GM12891 (cell line): ENCODE measurements around the gene EFNA4.

Source experiments
- DNase-seq: peaks from one replicate; pipeline ENCODE4 v3.0.0; 2011; ENCODE audit warnings: low spot score; ENCODE audit not compliant: insufficient read length
- FAIRE-seq: peaks from 2 replicates; lab custom pipeline; 2011; peaks lifted over from hg19 to GRCh38; lab: Jason Lieb, UNC
- PAX5 ChIP-seq: IDR thresholded peaks from 2 replicates; pipeline ENCODE4 v1.6.1; 2011; ENCODE audit warnings: low read length, moderate library complexity, mild to moderate bottlenecking; ENCODE audit not compliant: insufficient read depth, severe bottlenecking
- POLR2A ChIP-seq: IDR thresholded peaks from 2 replicates; pipeline ENCODE4 v1.6.1; 2011; ENCODE audit warnings: low read depth, low read length, control low read depth
- POLR2AphosphoS5 ChIP-seq: IDR thresholded peaks from 2 replicates; pipeline ENCODE4 v1.6.1; 2011; ENCODE audit warnings: low read depth, low read length, control low read depth
- POU2F2 ChIP-seq: IDR thresholded peaks from 2 replicates; pipeline ENCODE4 v1.6.1; 2011; ENCODE audit warnings: low read depth, mild to moderate bottlenecking, control low read depth, low read length, moderate library complexity
- SPI1 ChIP-seq: IDR thresholded peaks from 2 replicates; pipeline ENCODE4 v1.6.1; 2011; ENCODE audit warnings: low read depth, low read length, control low read depth
- TAF1 ChIP-seq: IDR thresholded peaks from 2 replicates; pipeline ENCODE4 v1.6.1; 2011; ENCODE audit warnings: low read depth, low read length, control low read depth

The EFNA4 gene

GRCh38 chr1:155032886-155033285, 30.7 kb upstream of the EFNA4 start:
- no peak for DNase-seq
- TF ChIP-seq TAF1 (no peak), POLR2AphosphoS5 (no peak), SPI1 (no peak), POU2F2 (no peak), PAX5 (no peak), POLR2A (no peak)
- no peak for FAIRE-seq

GRCh38 chr1:155033524-155033923, 30.0 kb upstream of the EFNA4 start, which contains the start of the genes DCST1 and DCST2:
TSS of gene DCST1 (plus strand) at chr1:155033824. CDS start at chr1:155034037, 213 bp downstream.
TSS of gene DCST2 (minus strand) at chr1:155033781. CDS start at chr1:155033701, 80 bp downstream.
- DNase-seq (no peak), FAIRE-seq (no peak)
- TF ChIP-seq POLR2A: no peak
- no peak for TF ChIP-seq SPI1
- no peak for TF ChIP-seq PAX5
- TF ChIP-seq POU2F2: no peak
- TF ChIP-seq TAF1: no peak
- TF ChIP-seq POLR2AphosphoS5: no peak

GRCh38 chr1:155034318-155035208, 29.0 kb upstream of the EFNA4 start:
- TF ChIP-seq POU2F2: no peak
- no peak for TF ChIP-seq TAF1
- TF ChIP-seq POLR2AphosphoS5: no peak
- TF ChIP-seq POLR2A: no peak
- TF ChIP-seq PAX5: no peak
- TF ChIP-seq SPI1: no peak
- FAIRE-seq (no peak), DNase-seq (no peak)

- TF ChIP-seq POU2F2: no peak
- TF ChIP-seq POLR2A: no peak
- no peak for TF ChIP-seq SPI1
- no peak for TF ChIP-seq POLR2AphosphoS5
- TF ChIP-seq PAX5: no peak
- no peak for TF ChIP-seq TAF1
- DNase-seq (no peak), FAIRE-seq (no peak)
Observed at GRCh38 chr1:155035936-155036335, 27.6 kb upstream of the EFNA4 start.

GRCh38 chr1:155037043-155037442, 26.5 kb upstream of the EFNA4 start:
- TF ChIP-seq TAF1 (no peak), POLR2AphosphoS5 (no peak), SPI1 (no peak), POU2F2 (no peak), POLR2A (no peak), PAX5 (no peak)
- no peak for FAIRE-seq
- no peak for DNase-seq

- no peak for TF ChIP-seq POLR2AphosphoS5
- no peak for TF ChIP-seq PAX5
- no peak for TF ChIP-seq SPI1
- TF ChIP-seq TAF1: no peak
- TF ChIP-seq POU2F2: no peak
- no peak for TF ChIP-seq POLR2A
- FAIRE-seq (no peak), DNase-seq (no peak)
Observed at GRCh38 chr1:155037851-155038441, 25.6 kb upstream of the EFNA4 start.

- TF ChIP-seq POU2F2 (no peak), POLR2A (no peak), PAX5 (no peak), SPI1 (no peak), TAF1 (no peak), POLR2AphosphoS5 (no peak)
- no peak for DNase-seq
- FAIRE-seq: no peak
Observed at GRCh38 chr1:155038602-155039307, 24.8 kb upstream of the EFNA4 start.

GRCh38 chr1:155039308-155039669, 24.3 kb upstream of the EFNA4 start:
- DNase-seq (no peak), FAIRE-seq (no peak)
- no peak for TF ChIP-seq TAF1

- FAIRE-seq (no peak), DNase-seq (no peak)
- TF ChIP-seq TAF1 (no peak), POLR2A (no peak), PAX5 (no peak), POU2F2 (no peak), SPI1 (no peak), POLR2AphosphoS5 (no peak)
Observed at GRCh38 chr1:155040358-155041093, 23.0 kb upstream of the EFNA4 start.
